ENCODE data around the gene LRRC34. TPM values are rescaled to one million over a fixed set of nuclear protein-coding genes. Genes with fewer than 3 reads are reported as not detected.
A peak's percentile ranks its signal among the peaks of the same experiment; 100 is the strongest.

Gene LRRC34
- total and polyA plus RNA-seq, 8 donors = 2.4 to 15.3 (median 12.5) TPM

GRCh38 chr3:169750665-169751064 is 62.0 kb downstream of the LRRC34 start:
- H3K27ac ChIP-seq = no peak overlapping the region
- H3K36me3 ChIP-seq = no peaks in the 10 kb centered on the region
- no peak for DNase-seq
- TF ChIP-seq, protein P1, sequence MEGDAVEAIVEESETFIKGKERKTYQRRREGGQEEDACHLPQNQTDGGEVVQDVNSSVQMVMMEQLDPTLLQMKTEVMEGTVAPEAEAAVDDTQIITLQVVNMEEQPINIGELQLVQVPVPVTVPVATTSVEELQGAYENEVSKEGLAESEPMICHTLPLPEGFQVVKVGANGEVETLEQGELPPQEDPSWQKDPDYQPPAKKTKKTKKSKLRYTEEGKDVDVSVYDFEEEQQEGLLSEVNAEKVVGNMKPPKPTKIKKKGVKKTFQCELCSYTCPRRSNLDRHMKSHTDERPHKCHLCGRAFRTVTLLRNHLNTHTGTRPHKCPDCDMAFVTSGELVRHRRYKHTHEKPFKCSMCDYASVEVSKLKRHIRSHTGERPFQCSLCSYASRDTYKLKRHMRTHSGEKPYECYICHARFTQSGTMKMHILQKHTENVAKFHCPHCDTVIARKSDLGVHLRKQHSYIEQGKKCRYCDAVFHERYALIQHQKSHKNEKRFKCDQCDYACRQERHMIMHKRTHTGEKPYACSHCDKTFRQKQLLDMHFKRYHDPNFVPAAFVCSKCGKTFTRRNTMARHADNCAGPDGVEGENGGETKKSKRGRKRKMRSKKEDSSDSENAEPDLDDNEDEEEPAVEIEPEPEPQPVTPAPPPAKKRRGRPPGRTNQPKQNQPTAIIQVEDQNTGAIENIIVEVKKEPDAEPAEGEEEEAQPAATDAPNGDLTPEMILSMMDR (IDR thresholded peaks at IDR 0.05) = no peak
- no peaks in the 10 kb centered on the region for H3K9me3 ChIP-seq
- ATAC-seq = no peak
- intact Hi-C loops (cut with DNase I) = no loop called here
- H3K27me3 ChIP-seq = peaks cover 0 to 17% of the 10 kb centered on the region in 2 donors
- no peak overlapping the region for H3K4me3 ChIP-seq
- H3K4me1 ChIP-seq = no peaks in the 10 kb centered on the region

DNA sequence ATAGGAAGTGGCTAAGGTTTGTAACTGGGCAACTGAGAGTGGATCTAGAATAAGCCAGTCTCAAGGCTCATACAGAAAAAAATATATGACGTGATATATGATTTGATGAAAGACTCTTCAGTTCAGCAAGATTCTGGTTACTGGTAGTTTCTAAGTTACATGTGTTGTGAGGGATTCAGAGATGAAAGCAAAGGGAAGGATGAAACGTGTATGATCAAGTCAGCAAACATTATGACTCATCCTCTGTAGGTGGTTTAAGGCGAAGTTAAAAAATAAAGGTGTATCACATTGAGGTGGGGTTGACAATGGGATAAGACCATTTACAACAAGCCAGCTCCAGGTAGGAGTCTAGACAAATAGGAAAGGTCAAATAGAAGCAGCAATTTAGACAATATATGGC is 64.0 kb downstream of the LRRC34 start:
- ATAC-seq (no peak), DNase-seq (no peak)
- H3K4me3 ChIP-seq = no peak overlapping the region
- no peaks in the 10 kb centered on the region for H3K36me3 ChIP-seq
- H3K27me3 ChIP-seq = peaks cover 0 to 17% of the 10 kb centered on the region in 2 donors
- H3K9me3 ChIP-seq = no peaks in the 10 kb centered on the region
- TF ChIP-seq, protein P1 (IDR thresholded peaks at IDR 0.05) = no peak
- no peaks in the 10 kb centered on the region for H3K4me1 ChIP-seq
- intact Hi-C loops (cut with DNase I) = no loop called here
- no peak overlapping the region for H3K27ac ChIP-seq

GRCh38 chr3:169746924-169747323 is 65.8 kb downstream of the LRRC34 start:
- intact Hi-C loops (cut with DNase I) = no loop called here
- ATAC-seq = no peak
- Histone ChIP-seq H3K27ac (no peak overlapping the region), H3K9me3 (no peaks in the 10 kb centered on the region), H3K4me3 (no peak overlapping the region), H3K36me3 (no peaks in the 10 kb centered on the region), H3K4me1 (no peaks in the 10 kb centered on the region), H3K27me3 (peaks cover 0 to 17% of the 10 kb centered on the region in 2 donors)
- TF ChIP-seq, protein P1 (IDR thresholded peaks at IDR 0.05) = no peak
- DNase-seq = no peak

- no peaks in the 10 kb centered on the region for H3K36me3 ChIP-seq
- H3K4me1 ChIP-seq = no peaks in the 10 kb centered on the region
- no peaks in the 10 kb centered on the region for H3K9me3 ChIP-seq
- ATAC-seq = peak; percentile 39
- no peak overlapping the region for H3K4me3 ChIP-seq
- no peak overlapping the region for H3K27ac ChIP-seq
- TF ChIP-seq, protein P1 (IDR thresholded peaks at IDR 0.05) = no peak
- intact Hi-C loops (cut with DNase I) = no loop called here
- peaks cover 0 to 11% of the 10 kb centered on the region in 2 donors for H3K27me3 ChIP-seq
- peak in 1 of 4 donors; percentile 37 for DNase-seq
Measured at GRCh38 chr3:169744366-169745054, 68.2 kb downstream of the LRRC34 start.

Other genes starting within 250 kb of the LRRC34 start
- gene MECOM, start 149.2 kb downstream of the LRRC34 start, total RNA-seq = 10 to 100 TPM; 65.1 to 95.7 TPM
- gene MECOM, start 149.2 kb downstream of the LRRC34 start, polyA plus RNA-seq (ENCODE audit: insufficient read length in 6 of 6) = 100 to 1,000 TPM; 115 to 166 (median 142) TPM
- gene TERC, start 47.8 kb downstream of the LRRC34 start, total RNA-seq = 1 to 10 TPM; 4.0 to 8.0 TPM
- under 1 TPM in 3 of 6 donors, not detected in 3; 0.38 to 0.54 (median 0.41) TPM for gene TERC, start 47.8 kb downstream of the LRRC34 start, polyA plus RNA-seq (ENCODE audit: insufficient read length in 6 of 6)
- 1 to 10 TPM; 2.1 to 2.6 TPM for gene ACTRT3, start 43.3 kb downstream of the LRRC34 start, total RNA-seq
- 1 to 10 TPM; 1.5 to 3.5 (median 2.9) TPM for gene ACTRT3, start 43.3 kb downstream of the LRRC34 start, polyA plus RNA-seq (ENCODE audit: insufficient read length in 6 of 6)
- 10 to 100 TPM; 13.1 to 15.4 TPM for gene MYNN, start 39.5 kb downstream of the LRRC34 start, total RNA-seq
- 10 to 100 TPM; 28.7 to 36.3 (median 33.2) TPM for gene MYNN, start 39.5 kb downstream of the LRRC34 start, polyA plus RNA-seq (ENCODE audit: insufficient read length in 6 of 6)
- gene LRRIQ4, start within 50 bp of the LRRC34 start, total RNA-seq = under 1 TPM; 0.12 to 0.18 TPM
- gene LRRIQ4, start within 50 bp of the LRRC34 start, polyA plus RNA-seq (ENCODE audit: insufficient read length in 6 of 6) = under 1 TPM; 0.09 to 0.18 (median 0.15) TPM
- gene LRRC31, start 57.0 kb upstream of the LRRC34 start, total RNA-seq = under 1 TPM; 0.29 to 0.47 TPM
- gene LRRC31, start 57.0 kb upstream of the LRRC34 start, polyA plus RNA-seq (ENCODE audit: insufficient read length in 6 of 6) = under 1 TPM in 2 of 6 donors, not detected in 4; 0.06 to 0.08 TPM
- not detected for gene SAMD7, start 98.7 kb upstream of the LRRC34 start, total RNA-seq
- under 1 TPM in 2 of 6 donors, not detected in 4; 0.06 to 0.08 TPM for gene SAMD7, start 98.7 kb upstream of the LRRC34 start, polyA plus RNA-seq (ENCODE audit: insufficient read length in 6 of 6)
- gene SEC62, start 153.9 kb upstream of the LRRC34 start, total RNA-seq = 100 to 1,000 TPM; 146 to 147 TPM
- 100 to 1,000 TPM; 148 to 155 (median 149) TPM for gene SEC62, start 153.9 kb upstream of the LRRC34 start, polyA plus RNA-seq (ENCODE audit: insufficient read length in 6 of 6)
- gene GPR160, start 225.1 kb upstream of the LRRC34 start, total RNA-seq = 10 to 100 TPM; 20.4 to 25.4 TPM
- 10 to 100 TPM in 5 of 6 donors, 1 to 10 TPM in 1; 7.8 to 14.9 (median 12.1) TPM for gene GPR160, start 225.1 kb upstream of the LRRC34 start, polyA plus RNA-seq (ENCODE audit: insufficient read length in 6 of 6)